H1 (cell line): ENCODE data around the gene CHMP6.

Source experiments
- BRCA1 ChIP-seq: IDR thresholded peaks from 2 replicates; pipeline ENCODE4 v1.6.1; 2012; ENCODE audit warnings: low read depth, low read length, improper control_type of control experiment
- CBX8 ChIP-seq: fragments of 300-800, 300-1000 bp; sonication (generic); IDR thresholded peaks from 2 replicates; pipeline ENCODE4 v1.7.1; 2016; ENCODE audit warnings: low read depth, low read length, borderline replicate concordance
- CHD1 ChIP-seq: IDR thresholded peaks from 2 replicates; pipeline ENCODE4 v1.6.1; 2012; ENCODE audit warnings: low read depth, low read length, improper control_type of control experiment
- EZH2 ChIP-seq: fragments of 200-600 bp; sonication (generic); IDR thresholded peaks from 2 replicates; pipeline ENCODE4 v1.7.1; 2012; ENCODE audit warnings: low read depth, mild to moderate bottlenecking, moderate library complexity, low read length, inconsistent platforms; ENCODE audit not compliant: severe bottlenecking
- JUND ChIP-seq: IDR thresholded peaks from 2 replicates; pipeline ENCODE4 v1.6.1; 2011; ENCODE audit warnings: mild to moderate bottlenecking, improper control_type of control experiment, low read length
- POLR2A ChIP-seq, 2 experiments: IDR thresholded peaks; 1 replicate in 1 of 2; 2 replicates in 1 of 2; pipeline ENCODE4 v1.6.1; 2011; ENCODE audit warnings: low read depth in 2 of 2, low read length in 2 of 2, mild to moderate bottlenecking in 2 of 2; ENCODE audit errors: control extremely low read depth in 1 of 2
- TAF1 ChIP-seq: IDR thresholded peaks from 2 replicates; pipeline ENCODE4 v1.6.1; 2011; ENCODE audit warnings: mild to moderate bottlenecking, low read depth, low read length
- TF ChIP-seq, protein P1 (sequence below): IDR thresholded peaks from 2 replicates; pipeline ENCODE4 v1.6.1; 2011; ENCODE audit warnings: low read length, improper control_type of control experiment
- TF ChIP-seq, protein P2 (sequence below), 3 experiments: IDR thresholded peaks; 1 replicate in 2 of 3; 2 replicates in 1 of 3; pipeline versions ENCODE4 v1.5.1 to v1.6.1; 2011; ENCODE audit warnings: low read length in 3 of 3, mild to moderate bottlenecking in 3 of 3, inconsistent platforms in 2 of 3, low read depth in 1 of 3, moderate library complexity in 1 of 3; ENCODE audit not compliant: insufficient read depth in 1 of 3; ENCODE audit errors: control extremely low read depth in 1 of 3

DNA sequence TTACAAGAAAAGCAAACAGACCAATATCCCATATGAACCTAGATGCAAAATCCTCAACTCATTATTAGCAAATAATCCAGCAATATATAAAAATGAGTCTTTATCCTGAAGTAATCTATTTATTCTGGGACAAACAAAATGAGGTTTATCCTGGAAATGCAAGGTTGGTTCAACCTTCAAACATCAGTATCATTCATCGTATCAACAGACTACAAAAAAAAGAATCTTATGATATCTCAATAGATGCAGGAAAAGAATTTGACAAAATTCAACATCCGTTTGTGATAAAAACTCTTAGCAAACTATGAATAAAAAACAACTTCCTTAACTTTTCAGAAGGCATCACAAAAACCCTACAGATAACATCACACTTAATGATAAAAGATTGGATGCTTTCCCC, 24.9 kb downstream of the CHMP6 start:
- TF ChIP-seq, protein P1, sequence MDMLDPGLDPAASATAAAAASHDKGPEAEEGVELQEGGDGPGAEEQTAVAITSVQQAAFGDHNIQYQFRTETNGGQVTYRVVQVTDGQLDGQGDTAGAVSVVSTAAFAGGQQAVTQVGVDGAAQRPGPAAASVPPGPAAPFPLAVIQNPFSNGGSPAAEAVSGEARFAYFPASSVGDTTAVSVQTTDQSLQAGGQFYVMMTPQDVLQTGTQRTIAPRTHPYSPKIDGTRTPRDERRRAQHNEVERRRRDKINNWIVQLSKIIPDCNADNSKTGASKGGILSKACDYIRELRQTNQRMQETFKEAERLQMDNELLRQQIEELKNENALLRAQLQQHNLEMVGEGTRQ: no peak
- TF ChIP-seq CHD1 (no peak), EZH2 (no peak), TAF1 (no peak), CBX8 (no peak), BRCA1 (no peak), POLR2A (IDR thresholded peaks at IDR 0.05; ENCODE audit: control extremely low read depth in 1 of 2, low read depth in 2 of 2, low read length in 2 of 2) (no peak), JUND (no peak)
- TF ChIP-seq, protein P2, sequence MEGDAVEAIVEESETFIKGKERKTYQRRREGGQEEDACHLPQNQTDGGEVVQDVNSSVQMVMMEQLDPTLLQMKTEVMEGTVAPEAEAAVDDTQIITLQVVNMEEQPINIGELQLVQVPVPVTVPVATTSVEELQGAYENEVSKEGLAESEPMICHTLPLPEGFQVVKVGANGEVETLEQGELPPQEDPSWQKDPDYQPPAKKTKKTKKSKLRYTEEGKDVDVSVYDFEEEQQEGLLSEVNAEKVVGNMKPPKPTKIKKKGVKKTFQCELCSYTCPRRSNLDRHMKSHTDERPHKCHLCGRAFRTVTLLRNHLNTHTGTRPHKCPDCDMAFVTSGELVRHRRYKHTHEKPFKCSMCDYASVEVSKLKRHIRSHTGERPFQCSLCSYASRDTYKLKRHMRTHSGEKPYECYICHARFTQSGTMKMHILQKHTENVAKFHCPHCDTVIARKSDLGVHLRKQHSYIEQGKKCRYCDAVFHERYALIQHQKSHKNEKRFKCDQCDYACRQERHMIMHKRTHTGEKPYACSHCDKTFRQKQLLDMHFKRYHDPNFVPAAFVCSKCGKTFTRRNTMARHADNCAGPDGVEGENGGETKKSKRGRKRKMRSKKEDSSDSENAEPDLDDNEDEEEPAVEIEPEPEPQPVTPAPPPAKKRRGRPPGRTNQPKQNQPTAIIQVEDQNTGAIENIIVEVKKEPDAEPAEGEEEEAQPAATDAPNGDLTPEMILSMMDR (IDR thresholded peaks at IDR 0.05; ENCODE audit: control extremely low read depth in 1 of 3, insufficient read depth in 1 of 3, low read depth in 1 of 3, low read length in 3 of 3): no peak
